ENCODE results near the gene FBXO45. TPM values are rescaled to one million over a fixed set of nuclear protein-coding genes. Genes with fewer than 3 reads are reported as not detected.
"Not testable (repeated sequence)": the region's sequence is repeated elsewhere in the genome, so short reads cannot be mapped to it uniquely, and the experiment has no call there.

FBXO45 gene
- total RNA-seq = 1 to 10 TPM; 7.9 to 8.4 TPM
- long read RNA-seq = 0 reads

GRCh38 chr3:196568246-196569002, at the start of gene FBXO45, which contains the start of gene WDR53:
Gene FBXO45, plus strand, starts transcription at chr3:196568660. Its CDS starts 325 bp downstream, at chr3:196568985.
Gene WDR53, minus strand, starts transcription at chr3:196568554. Its CDS starts 7,079 bp downstream, at chr3:196561475.
- peak; percentile 97 for DNase-seq
- ATAC-seq = peak; percentile 99
- intact Hi-C loops (cut with DNase I) = loop anchor here in 1 of 2 donors (2.0 kb wide), 1 partner anchor 62 kb away; no protein-coding TSS in a partner anchor

GRCh38 chr3:196518966-196519717, 49.3 kb upstream of the FBXO45 start:
- peak; percentile 85 to 86 for ATAC-seq
- DNase-seq = peak; percentile 67
- intact Hi-C loops (cut with DNase I) = loop anchor here in 1 of 2 donors (10.0 kb wide), 1 partner anchor 264 kb away; no protein-coding TSS in a partner anchor

GRCh38 chr3:196519718-196520082, 48.8 kb upstream of the FBXO45 start:
- no peak for ATAC-seq
- no peak for DNase-seq
- intact Hi-C loops (cut with DNase I) = loop anchor here (2.0 to 10.0 kb wide), 2 partner anchors 265 to 267 kb away; no protein-coding TSS in a partner anchor

- not testable (repeated sequence) for DNase-seq, ATAC-seq
- intact Hi-C loops (cut with DNase I) = loop anchor here in 1 of 2 donors (2.0 kb wide), 1 partner anchor 268 kb away; no protein-coding TSS in a partner anchor
Observed at GRCh38 chr3:196521291-196521690, 47.2 kb upstream of the FBXO45 start.

- ATAC-seq = no peak
- no peak for DNase-seq
- intact Hi-C loops (cut with DNase I) = no loop called here
Observed at GRCh38 chr3:196523841-196524240, 44.6 kb upstream of the FBXO45 start.

- ATAC-seq (no peak), DNase-seq (no peak)
- intact Hi-C loops (cut with DNase I) = no loop called here
Observed at GRCh38 chr3:196524527-196524926, 43.9 kb upstream of the FBXO45 start.

GRCh38 chr3:196525141-196525540, 43.3 kb upstream of the FBXO45 start:
- intact Hi-C loops (cut with DNase I) = no loop called here
- DNase-seq (no peak), ATAC-seq (no peak)

GRCh38 chr3:196528639-196529233, 39.7 kb upstream of the FBXO45 start:
- peak; percentile 85 for DNase-seq
- intact Hi-C loops (cut with DNase I) = no loop called here
- ATAC-seq = peak; percentile 95 to 99

- DNase-seq (no peak), ATAC-seq (no peak)
- intact Hi-C loops (cut with DNase I) = no loop called here
Observed at GRCh38 chr3:196531418-196531817, 37.0 kb upstream of the FBXO45 start.

- intact Hi-C loops (cut with DNase I) = no loop called here
- no peak for ATAC-seq
Observed at GRCh38 chr3:196533260-196533681, 35.2 kb upstream of the FBXO45 start.

GRCh38 chr3:196537319-196537984, 31.0 kb upstream of the FBXO45 start:
- ATAC-seq (no peak), DNase-seq (peak; percentile 35)
- intact Hi-C loops (cut with DNase I) = loop anchor here in 1 of 2 donors (2.0 kb wide), 1 partner anchor 149 kb away; no protein-coding TSS in a partner anchor

More at GRCh38 chr3:196533260-196533681, 35.2 kb upstream of the FBXO45 start:
- no peak for DNase-seq

- DNase-seq = no peak
- intact Hi-C loops (cut with DNase I) = no loop called here
- ATAC-seq = no peak
Observed at GRCh38 chr3:196541684-196542445, 26.6 kb upstream of the FBXO45 start.

GRCh38 chr3:196544491-196544992, 23.9 kb upstream of the FBXO45 start:
- ATAC-seq (no peak), DNase-seq (no peak)
- intact Hi-C loops (cut with DNase I) = no loop called here

- intact Hi-C loops (cut with DNase I) = no loop called here
- ATAC-seq (no peak), DNase-seq (no peak)
Observed at GRCh38 chr3:196546537-196546936, 21.9 kb upstream of the FBXO45 start.

GRCh38 chr3:196547067-196547466, 21.4 kb upstream of the FBXO45 start:
- no peak for ATAC-seq
- intact Hi-C loops (cut with DNase I) = no loop called here

GRCh38 chr3:196549312-196549711, 19.1 kb upstream of the FBXO45 start:
- DNase-seq; ATAC-seq; intact Hi-C loops (cut with DNase I): not testable (repeated sequence)

More at GRCh38 chr3:196547067-196547466, 21.4 kb upstream of the FBXO45 start:
- no peak for DNase-seq

GRCh38 chr3:196550172-196550571, 18.3 kb upstream of the FBXO45 start:
- ATAC-seq; DNase-seq; intact Hi-C loops (cut with DNase I): not testable (repeated sequence)

- DNase-seq (no peak), ATAC-seq (no peak)
- intact Hi-C loops (cut with DNase I) = no loop called here
Observed at GRCh38 chr3:196552253-196552652, 16.2 kb upstream of the FBXO45 start.
